ENCODE data around the gene KCTD18. TPM values are rescaled to one million over a fixed set of nuclear protein-coding genes. Genes with fewer than 3 reads are reported as not detected.

The KCTD18 gene
- total RNA-seq, 6 donors from 2014 or later: 13.6 to 34.6 (median 16.6) TPM

- DNase-seq: no peak
- H3K27ac ChIP-seq: no peak overlapping the region
- H3K27me3 ChIP-seq: no peaks in the 10 kb centered on the region
- peaks cover 5 to 14% (median 10%) of the 10 kb centered on the region in 4 donors for H3K4me1 ChIP-seq
- 72 to 75% methylated on average over 2 of the region's 2 CpGs for WGBS, 2 donors
- ATAC-seq (ENCODE audit: low FRiP score in 2 of 2): no peak
- H3K4me3 ChIP-seq: no peak overlapping the region
- TF ChIP-seq CTCF (IDR thresholded peaks at IDR 0.05) (no peak), EP300 (IDR thresholded peaks at IDR 0.05) (no peak), POLR2AphosphoS5 (IDR thresholded peaks at IDR 0.05) (no peak), POLR2A (IDR thresholded peaks at IDR 0.05) (no peak)
- no peaks in the 10 kb centered on the region for H3K9me3 ChIP-seq
- H3K36me3 ChIP-seq: peaks cover 0 to 10% (median 5%) of the 10 kb centered on the region in 4 donors
These were observed 2.7 kb downstream of the KCTD18 start for GRCh38 chr2:200507179-200507578.

- TF ChIP-seq POLR2AphosphoS5 (IDR thresholded peaks at IDR 0.05) (no peak), CTCF (IDR thresholded peaks at IDR 0.05) (no peak), EP300 (IDR thresholded peaks at IDR 0.05) (no peak), POLR2A (IDR thresholded peaks at IDR 0.05) (no peak)
- Histone ChIP-seq H3K9me3 (no peaks in the 10 kb centered on the region), H3K36me3 (peaks cover 0 to 10% (median 5%) of the 10 kb centered on the region in 4 donors), H3K27me3 (no peaks in the 10 kb centered on the region), H3K4me1 (peaks cover 5 to 14% (median 10%) of the 10 kb centered on the region in 4 donors), H3K4me3 (no peak overlapping the region), H3K27ac (no peak overlapping the region)
- no peak for DNase-seq
- 71 to 73% methylated on average over 9 of the region's 9 CpGs for WGBS, 2 donors
- ATAC-seq (ENCODE audit: low FRiP score in 2 of 2): no peak
These were observed 3.2 kb downstream of the KCTD18 start for GRCh38 chr2:200506679-200507078.

- Histone ChIP-seq H3K27me3 (no peaks in the 10 kb centered on the region), H3K36me3 (peaks cover 4 to 25% (median 9%) of the 10 kb centered on the region in 4 donors), H3K4me1 (no peaks in the 10 kb centered on the region), H3K4me3 (no peak overlapping the region), H3K9me3 (no peaks in the 10 kb centered on the region), H3K27ac (no peak overlapping the region)
- TF ChIP-seq POLR2AphosphoS5 (IDR thresholded peaks at IDR 0.05) (no peak), CTCF (IDR thresholded peaks at IDR 0.05) (no peak), POLR2A (IDR thresholded peaks at IDR 0.05) (no peak), EP300 (IDR thresholded peaks at IDR 0.05) (no peak)
- DNase-seq (no peak), ATAC-seq (ENCODE audit: low FRiP score in 2 of 2) (no peak)
- 96 to 97% methylated on average over 5 of the region's 5 CpGs for WGBS, 2 donors
These were observed 7.7 kb downstream of the KCTD18 start for GRCh38 chr2:200502196-200502595.

- H3K36me3 ChIP-seq: peaks cover 4 to 54% (median 11%) of the 10 kb centered on the region in 4 donors
- H3K9me3 ChIP-seq: no peaks in the 10 kb centered on the region
- 93 to 95% methylated on average over 2 of the region's 2 CpGs for WGBS, 2 donors
- no peak overlapping the region for H3K27ac ChIP-seq
- no peaks in the 10 kb centered on the region for H3K27me3 ChIP-seq
- H3K4me3 ChIP-seq: no peak overlapping the region
- TF ChIP-seq POLR2A (IDR thresholded peaks at IDR 0.05) (no peak), POLR2AphosphoS5 (IDR thresholded peaks at IDR 0.05) (no peak), EP300 (IDR thresholded peaks at IDR 0.05) (no peak), CTCF (IDR thresholded peaks at IDR 0.05) (no peak)
- no peaks in the 10 kb centered on the region for H3K4me1 ChIP-seq
- DNase-seq: no peak
- no peak for ATAC-seq (ENCODE audit: low FRiP score in 2 of 2)
These were observed 11.3 kb downstream of the KCTD18 start for GRCh38 chr2:200498402-200499162.

GRCh38 chr2:200496696-200497095 is 13.2 kb downstream of the KCTD18 start:
- DNase-seq: no peak
- 83 to 100% methylated on average over 1 of the region's 1 CpG for WGBS, 2 donors
- ATAC-seq (ENCODE audit: low FRiP score in 2 of 2): no peak
- Histone ChIP-seq H3K27ac (no peak overlapping the region), H3K4me3 (no peak overlapping the region), H3K9me3 (no peaks in the 10 kb centered on the region), H3K36me3 (peaks cover 10 to 65% (median 18%) of the 10 kb centered on the region in 4 donors), H3K4me1 (no peaks in the 10 kb centered on the region), H3K27me3 (no peaks in the 10 kb centered on the region)
- TF ChIP-seq CTCF (IDR thresholded peaks at IDR 0.05) (no peak), POLR2AphosphoS5 (IDR thresholded peaks at IDR 0.05) (no peak), EP300 (IDR thresholded peaks at IDR 0.05) (no peak), POLR2A (IDR thresholded peaks at IDR 0.05) (no peak)

All from upper lobe of left lung (tissue), 6 donors.